GM19438 (cell line): ENCODE measurements around the gene CSNK1D.
"Not testable (repeated sequence)": the region's sequence is repeated elsewhere in the genome, so short reads cannot be mapped to it uniquely, and the experiment has no call there.

Experiments used
- ATAC-seq: cut with Tn5 transposase; IDR thresholded peaks from one replicate; pipeline ENCODE4 v1.9.1; 2021; ENCODE audit warnings: low read depth; ENCODE audit not compliant: unreplicated experiment

CSNK1D gene

GRCh38 chr17:82217530-82218204 is 55.8 kb downstream of the CSNK1D start:
- no peak for ATAC-seq

DNA sequence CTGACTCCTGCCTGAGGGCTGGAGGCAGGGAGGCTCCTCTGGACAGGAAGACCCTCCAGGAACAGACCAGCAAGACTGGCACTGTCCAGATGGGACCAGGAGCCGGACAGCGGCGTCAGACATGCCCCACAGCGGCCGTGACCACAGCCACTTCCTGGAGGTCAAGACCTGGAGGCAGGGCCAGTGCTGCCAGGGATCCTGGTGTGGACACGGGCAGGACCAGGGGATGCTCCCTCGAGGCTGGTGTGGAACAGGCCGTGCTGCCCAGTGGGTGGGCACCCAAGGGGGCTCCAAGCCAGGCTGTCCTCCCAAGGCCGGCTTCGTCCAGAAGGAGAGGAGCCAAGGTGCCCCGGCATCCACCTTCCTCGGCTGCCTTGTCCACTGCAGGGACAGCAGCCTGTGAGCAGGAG is 56.4 kb downstream of the CSNK1D start:
- ATAC-seq = no peak

- no peak for ATAC-seq
Observed at GRCh38 chr17:82216301-82217119, 57.0 kb downstream of the CSNK1D start.

- no peak for ATAC-seq
Observed at GRCh38 chr17:82215972-82216300, 57.6 kb downstream of the CSNK1D start.

GRCh38 chr17:82215095-82215971 is 58.2 kb downstream of the CSNK1D start:
- no peak for ATAC-seq

GRCh38 chr17:82214012-82214628 is 59.4 kb downstream of the CSNK1D start:
- no peak for ATAC-seq

GRCh38 chr17:82213251-82214011 is 60.1 kb downstream of the CSNK1D start:
- ATAC-seq = no peak

- ATAC-seq = peak; percentile 65
Observed at GRCh38 chr17:82212331-82213250, 60.9 kb downstream of the CSNK1D start, which contains the start of gene CCDC57. CCDC57 (minus strand) TSS chr17:82212842; CDS start chr17:82201944, 10,898 bp downstream.

DNA sequence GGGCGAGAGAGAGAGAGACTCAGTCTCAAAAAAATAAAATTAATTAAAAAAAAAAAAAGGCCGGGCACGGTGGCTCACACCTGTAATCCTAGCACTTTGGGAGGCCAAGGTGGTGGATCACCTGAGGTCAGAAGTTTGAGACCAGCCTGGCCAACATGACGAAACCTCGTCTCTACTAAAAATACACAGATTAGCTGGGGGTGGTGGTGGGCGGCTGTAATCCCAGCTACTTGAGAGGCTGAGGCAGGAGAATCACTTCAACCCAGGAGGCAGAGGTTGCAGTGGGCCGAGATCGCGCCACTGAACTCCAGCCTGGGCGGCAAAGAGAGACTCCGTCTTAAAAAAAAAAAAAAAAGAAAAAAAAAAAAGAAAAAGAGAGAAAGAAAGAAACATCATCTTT is 62.8 kb downstream of the CSNK1D start:
- ATAC-seq = not testable (repeated sequence)

DNA sequence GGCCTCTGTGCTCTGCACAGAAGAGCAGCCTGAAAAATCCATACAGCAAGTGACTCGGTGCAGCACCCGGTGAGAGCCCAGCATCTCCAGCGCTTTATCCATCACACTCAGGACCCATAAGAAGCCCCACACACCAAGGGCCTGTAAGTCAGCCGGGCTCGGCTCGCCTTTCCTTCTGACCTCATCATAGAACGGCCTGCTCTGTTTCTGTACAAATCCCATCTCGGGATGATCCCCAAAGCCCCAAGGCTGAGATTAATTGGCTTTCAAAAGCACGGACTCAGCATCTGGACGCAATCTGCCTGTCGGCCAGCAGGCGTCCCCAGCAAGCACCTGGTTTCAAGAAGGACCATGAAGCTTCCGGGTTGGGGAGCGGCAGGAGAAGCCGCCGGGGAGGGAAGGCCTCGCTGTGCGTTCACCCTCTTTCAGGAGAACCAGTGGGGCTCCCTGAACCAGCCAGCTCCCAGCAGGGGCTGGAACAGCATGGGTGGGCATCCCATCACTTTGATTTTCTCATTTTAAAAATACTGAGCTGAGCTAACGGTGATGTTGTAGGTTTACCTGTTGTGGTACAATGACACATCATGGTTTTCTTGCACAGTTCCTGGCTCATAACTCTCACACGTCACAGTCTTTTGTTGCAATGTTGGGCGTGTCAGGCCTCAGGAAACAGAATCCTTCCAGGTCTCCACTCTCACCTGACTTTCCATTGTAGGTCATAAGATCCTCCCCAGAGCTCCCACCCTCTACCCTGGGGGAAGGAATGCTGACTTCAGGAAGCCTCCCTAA is 67.6 kb downstream of the CSNK1D start:
- peak; percentile 70 for ATAC-seq

DNA sequence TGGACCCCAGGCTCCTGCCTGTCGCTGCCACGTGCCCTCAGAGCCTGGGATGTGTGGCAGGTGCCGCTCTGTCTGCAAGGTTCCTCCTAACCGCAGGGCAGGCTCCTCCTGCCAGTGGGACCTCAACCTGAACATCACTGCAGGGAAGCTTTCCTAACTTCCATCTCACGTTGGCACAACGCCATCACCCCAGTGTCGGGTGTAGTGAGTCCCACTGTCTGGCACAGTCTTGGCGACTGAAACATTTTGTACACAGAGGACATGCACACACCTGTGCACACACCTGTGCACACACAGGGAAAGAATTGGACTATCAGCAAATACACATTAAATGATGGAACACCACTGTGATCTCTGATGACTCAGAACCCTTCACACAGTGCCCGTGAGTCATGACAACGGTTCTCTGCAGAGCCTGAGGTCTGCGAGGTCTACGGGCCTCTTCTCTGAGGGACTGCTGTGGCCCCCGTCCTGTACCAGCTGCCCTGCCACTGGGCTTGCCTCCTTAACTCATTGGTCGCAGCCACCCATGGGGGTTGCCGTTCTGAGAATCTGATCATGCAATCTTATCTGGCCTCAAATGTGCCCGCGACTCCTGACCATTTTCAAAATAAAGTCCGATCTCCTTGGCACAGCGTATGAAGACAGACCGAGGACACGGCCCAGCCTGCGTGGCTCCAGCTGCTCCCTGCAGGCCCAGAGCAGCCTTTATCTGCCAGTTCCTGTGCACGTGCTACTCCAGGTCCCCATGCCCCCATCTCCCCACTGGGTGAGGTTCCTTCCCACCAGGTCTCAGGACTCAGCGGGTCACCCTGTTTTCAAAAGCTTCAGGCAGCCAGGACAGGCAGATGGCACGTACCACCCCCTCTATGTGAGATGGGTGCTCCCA is 68.4 kb downstream of the CSNK1D start:
- no peak for ATAC-seq

GRCh38 chr17:82203920-82204319 is 69.6 kb downstream of the CSNK1D start:
- ATAC-seq = no peak

DNA sequence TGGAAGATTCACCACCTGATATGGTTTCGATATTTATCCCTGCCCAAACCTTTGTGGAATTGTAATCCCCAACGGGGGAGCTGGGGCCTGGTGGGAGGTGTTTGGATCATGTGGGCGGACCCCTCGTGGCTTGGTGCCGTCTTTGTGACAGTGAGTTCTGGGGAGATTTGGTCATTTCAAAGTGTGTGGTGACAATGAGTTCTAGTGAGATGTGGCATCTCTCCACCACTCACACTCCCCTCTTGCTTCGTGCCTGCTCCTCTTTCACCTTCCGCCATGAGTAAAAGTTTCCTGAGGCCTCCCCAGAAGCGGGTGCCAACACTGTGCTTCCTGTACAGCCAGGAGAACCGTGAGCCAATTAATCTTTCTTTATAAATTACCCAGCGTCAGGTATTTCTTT is 70.5 kb downstream of the CSNK1D start:
- ATAC-seq = no peak

- ATAC-seq = no peak
Observed at GRCh38 chr17:82201498-82201910, 72.0 kb downstream of the CSNK1D start.

DNA sequence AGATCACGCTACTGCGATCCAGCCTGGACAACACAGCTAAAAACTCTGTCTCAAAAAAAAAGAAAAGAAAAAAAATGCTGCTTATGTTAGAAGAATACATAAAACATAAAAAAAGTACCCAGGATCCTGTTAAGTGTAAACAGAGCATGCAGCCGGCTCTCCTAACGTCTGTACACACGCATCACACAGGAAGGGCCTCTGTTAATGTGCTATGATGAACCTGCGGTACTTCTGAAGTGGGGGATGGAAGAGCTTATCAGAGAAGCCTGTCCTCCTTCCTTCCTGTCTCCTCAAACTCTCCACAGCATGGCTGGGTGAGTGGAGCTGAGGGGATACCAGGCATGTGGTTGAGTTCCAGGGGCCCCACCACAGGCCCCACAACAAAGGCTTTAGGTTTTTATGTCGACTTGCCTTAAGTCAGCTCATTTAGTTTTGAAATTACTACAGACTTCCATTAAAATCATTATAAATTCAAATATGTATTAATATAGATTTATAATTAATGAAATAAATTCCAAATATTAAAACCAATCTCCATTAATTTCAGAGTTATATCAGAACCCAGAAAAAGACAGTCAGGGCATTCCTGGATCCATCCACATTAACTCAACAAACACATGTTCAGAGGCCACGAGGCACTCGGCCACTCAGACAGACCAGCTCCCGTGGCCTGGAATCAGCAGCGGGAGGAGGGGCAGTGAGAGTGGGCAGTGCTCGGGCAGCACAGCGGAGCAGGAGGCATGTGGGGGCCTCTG is 72.6 kb downstream of the CSNK1D start:
- ATAC-seq = no peak

GRCh38 chr17:82200135-82200534 is 73.4 kb downstream of the CSNK1D start:
- no peak for ATAC-seq
